NCI-H128 (cell line): ENCODE results near the gene PBX3.

Source experiments
- DNase-seq: peaks from one replicate; lab custom pipeline; 2025; ENCODE audit not compliant: unreplicated experiment; lab: John Stamatoyannopoulos, UW

The PBX3 gene

DNA sequence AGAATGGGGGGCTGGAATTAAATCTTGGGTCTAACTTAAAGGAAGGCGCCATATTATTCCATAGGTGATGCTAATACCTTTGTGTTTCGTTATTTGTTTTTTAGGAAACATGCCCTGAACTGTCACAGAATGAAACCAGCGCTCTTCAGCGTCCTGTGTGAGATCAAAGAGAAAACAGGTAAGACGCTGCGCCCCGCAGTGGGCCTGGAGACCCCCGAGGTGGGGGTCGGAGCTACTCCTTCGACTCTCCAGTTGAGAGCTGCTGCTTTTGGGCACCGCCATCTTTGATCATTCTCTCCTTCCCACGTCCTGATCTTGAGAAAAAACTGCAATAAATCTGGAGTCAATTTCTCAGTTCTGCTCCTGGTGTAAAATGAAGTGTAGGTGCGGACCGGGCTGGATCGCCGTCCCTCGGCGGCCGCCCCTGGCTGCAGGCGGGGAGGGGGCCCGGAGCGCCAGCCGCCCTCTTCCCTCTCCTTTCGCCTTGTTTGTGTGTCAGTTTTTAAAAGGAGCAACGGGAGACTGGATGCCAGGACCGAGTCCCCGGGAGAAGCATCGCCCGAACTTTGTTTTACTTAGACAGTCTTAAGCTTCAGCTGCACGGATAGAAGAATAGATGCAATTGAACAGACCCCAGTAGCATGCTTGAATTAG lies 1.4 kb downstream of the PBX3 start:
- no peak for DNase-seq

DNA sequence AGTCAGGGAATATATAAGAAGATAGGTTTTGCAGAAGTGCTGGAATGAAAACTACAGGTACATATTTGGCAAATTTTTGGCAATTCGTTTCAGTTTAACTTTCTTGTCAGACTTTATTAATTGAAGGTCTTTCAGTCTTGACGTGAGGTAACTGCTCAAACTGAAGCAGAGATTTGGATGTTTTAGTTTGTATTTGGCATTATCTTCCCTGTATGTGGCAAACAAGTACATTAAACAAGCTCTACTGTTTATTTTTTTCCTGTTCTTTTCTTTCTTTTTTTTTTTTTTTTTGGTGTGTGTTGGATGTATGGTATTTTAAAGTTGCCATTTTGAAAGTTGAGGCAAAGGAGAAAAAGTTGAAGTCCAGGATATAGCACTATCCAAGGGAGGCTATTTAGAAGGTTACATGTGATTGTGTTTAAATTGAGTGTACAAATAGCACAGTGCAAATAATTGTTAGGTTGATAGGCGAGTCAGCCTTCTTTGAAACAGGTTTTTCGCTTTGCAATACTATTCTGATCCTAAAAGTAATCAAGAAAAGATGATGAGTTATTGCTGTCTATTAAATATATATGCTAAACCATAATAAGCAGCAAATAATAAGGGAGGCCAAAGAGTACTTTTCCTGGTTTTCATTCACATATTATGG lies 2.2 kb downstream of the PBX3 start:
- no peak for DNase-seq

- DNase-seq = no peak
Measured at GRCh38 chr9:125749951-125750626, 2.9 kb downstream of the PBX3 start.

DNA sequence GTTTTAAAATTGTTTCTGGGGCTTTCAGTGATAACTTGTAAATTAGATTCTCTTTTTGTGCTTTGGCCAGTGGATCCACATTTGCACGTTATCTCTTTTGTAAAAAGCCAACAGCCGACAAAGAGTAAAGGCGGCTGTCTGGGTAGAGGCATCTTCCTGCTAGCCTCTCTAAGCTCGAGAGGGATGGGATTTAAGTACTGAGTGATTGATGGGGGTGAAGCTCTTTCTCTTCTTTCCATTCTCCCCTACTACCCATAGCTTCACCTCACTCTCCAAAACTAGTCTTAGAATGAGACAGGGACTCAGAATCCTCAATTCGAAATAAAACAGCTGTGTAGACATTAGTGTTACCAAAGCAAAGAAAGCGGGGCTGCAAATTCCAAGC lies 3.4 kb downstream of the PBX3 start:
- peak; percentile 12 for DNase-seq

DNA sequence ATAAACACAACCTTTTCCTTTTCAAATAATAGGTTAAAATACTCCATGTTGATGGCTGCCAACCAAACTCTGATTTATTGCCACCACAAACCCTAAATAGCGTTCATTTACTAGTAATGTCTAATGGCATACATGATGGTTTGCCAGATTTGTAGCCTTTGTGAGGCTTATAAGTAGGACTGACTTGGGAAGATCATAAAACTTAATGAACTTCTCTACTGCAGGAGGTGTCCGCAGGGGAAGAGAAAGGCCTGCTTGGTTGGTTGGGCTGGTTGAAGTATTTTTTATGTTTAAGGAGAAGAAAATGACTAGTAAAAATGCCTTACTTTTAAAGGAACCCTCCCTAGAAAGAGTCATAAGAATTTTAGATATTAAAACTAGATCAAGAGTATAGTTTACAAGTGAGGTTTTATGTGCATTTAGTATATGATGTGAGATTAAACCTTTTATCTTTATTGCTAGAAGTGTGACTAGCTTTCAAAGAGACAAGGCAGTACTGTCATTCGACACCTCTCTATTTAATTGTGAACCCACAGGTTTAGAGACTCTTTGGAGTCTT lies 5.0 kb downstream of the PBX3 start:
- DNase-seq = peak; percentile 15

DNA sequence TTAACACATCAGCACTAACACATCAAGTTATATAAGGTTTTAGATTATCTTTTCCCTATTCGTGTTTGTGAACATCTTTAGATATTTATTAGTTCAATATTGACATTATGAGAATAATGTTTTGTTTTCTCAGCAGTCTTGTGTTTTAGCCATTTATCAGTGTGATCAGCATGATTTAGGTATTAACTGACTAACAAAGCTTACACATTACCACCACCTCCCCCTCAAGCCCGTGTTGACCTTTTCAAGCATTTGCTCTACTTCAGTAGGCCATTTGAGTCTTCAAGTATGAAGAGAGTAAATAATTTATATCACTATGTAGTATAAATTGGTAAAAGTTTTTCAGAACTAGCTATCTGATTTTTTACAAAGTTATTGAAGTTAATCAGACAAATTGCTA lies 6.9 kb downstream of the PBX3 start:
- no peak for DNase-seq

GRCh38 chr9:125755340-125755739 lies 8.2 kb downstream of the PBX3 start:
- no peak for DNase-seq

GRCh38 chr9:125756518-125756917 lies 9.3 kb downstream of the PBX3 start:
- no peak for DNase-seq

DNA sequence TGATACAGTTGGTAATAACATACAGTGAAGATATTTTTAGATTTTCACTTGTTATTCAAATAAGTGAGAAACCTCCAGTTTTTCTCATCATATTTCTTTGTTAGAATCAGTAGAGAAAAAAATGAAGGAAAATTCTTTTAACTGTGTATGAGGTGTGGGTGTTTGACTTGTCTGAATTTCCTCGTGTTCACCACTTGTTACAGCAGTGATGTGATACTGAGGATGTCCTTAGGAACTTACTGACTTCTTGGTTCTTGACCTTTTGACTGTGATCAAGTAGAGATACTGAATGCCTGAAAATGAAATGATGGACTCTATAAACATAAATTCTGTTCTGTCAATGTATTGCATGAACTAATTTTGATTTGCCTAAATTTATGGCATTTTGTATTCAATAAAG lies 10.7 kb downstream of the PBX3 start:
- no peak for DNase-seq

DNA sequence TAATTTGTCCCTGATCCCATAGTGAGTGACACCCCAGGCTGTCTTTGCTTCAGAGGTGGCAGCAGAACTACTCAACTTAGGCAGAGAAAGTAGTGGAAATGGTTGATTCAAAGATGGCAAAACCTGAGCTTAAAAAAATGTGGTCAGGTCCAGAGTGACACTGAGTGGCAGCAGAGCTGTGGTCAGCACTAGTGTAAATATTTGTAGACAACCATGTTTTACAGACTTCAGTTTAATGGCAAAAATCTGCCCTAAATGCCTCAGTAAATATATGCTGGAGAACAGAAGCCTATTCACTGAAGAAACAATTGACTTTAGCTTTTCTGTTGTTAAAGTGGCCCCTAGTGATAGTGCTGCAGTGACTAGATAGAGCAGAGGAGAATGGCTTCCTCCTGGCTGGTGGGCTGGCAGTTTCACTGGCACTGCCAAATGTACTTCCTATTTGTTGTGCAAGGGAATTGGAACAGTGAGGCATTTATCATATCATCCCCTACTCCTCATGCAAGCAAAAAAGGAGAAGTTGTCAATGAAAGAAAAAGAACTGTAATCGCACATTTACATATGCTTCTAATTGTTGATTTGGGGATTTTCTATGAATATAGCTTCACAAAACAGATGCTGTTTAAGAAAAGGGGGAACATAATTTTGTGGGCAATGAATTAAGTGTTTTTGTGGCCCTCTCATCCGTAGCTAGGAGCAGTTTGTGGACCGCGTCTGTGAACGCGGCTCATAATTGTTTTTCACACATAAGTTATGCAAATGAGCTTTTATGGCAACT lies 12.0 kb downstream of the PBX3 start:
- DNase-seq = no peak

GRCh38 chr9:125759764-125760129 lies 12.6 kb downstream of the PBX3 start:
- peak; percentile 36 for DNase-seq

DNA sequence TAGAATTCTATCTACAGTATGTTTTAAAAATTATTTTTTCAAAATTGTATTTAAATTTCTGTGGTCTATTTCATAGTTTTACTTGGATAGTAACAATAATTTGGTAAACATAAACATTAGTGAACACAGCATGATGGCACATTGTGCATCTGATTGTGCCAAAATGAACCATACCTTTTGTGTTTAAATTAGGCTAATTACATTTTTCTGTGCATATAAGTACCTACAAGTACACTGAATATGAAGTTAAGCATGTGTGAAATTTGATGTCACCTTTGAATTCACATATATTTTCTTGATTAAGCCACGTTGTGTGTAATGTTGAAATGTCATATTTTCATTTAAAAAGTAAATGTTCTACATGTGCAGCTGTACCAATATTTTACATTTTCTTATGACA lies 13.4 kb downstream of the PBX3 start:
- DNase-seq = no peak

GRCh38 chr9:125761676-125762450 lies 14.7 kb downstream of the PBX3 start:
- no peak for DNase-seq

- DNase-seq = peak; percentile 96
Measured at GRCh38 chr9:125763394-125763801, 16.2 kb downstream of the PBX3 start.

GRCh38 chr9:125764198-125764597 lies 17.0 kb downstream of the PBX3 start:
- DNase-seq = no peak

GRCh38 chr9:125766468-125767221 lies 19.5 kb downstream of the PBX3 start:
- DNase-seq = no peak

- no peak for DNase-seq
Measured at GRCh38 chr9:125767349-125767748, 20.2 kb downstream of the PBX3 start.

DNA sequence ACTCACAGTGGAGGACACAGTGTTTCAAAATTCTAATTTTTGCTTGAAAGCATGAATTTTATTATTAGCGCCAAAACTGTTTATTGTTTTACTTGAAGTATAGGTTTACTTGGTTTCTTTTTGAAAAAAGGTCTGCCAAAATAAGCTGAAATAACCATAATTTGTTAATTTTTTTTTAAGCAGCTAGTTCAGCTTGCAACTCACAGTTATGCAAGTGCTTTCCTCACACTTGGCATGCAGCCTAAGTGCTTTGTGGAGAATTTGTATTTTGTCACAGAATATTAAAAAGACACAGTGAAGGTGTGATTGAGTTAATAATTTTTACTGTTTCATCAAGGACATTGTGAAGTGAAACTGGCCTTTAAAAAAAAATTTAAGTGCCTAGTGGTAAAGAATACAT lies 21.6 kb downstream of the PBX3 start:
- no peak for DNase-seq

DNA sequence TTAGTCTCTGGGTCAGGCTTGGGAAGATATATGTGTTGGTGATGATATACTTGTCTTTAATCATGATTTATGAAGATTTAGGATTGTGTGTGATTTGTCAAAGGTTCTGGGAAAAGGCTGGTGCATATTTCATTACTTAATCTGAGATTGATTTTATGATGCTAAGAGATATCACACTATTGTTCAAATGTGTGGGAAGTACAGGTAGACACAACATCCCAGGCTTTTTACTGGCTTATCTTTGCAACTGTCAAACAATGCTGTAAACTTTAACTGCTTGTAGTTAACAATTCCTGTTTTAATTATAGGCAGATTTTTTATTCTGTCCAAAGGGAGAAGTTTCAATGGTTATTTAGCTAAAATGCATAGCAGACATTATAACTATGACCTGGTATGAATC lies 23.9 kb downstream of the PBX3 start:
- DNase-seq = no peak

- DNase-seq = no peak
Measured at GRCh38 chr9:125772740-125773139, 25.6 kb downstream of the PBX3 start.
